Measurements from ENCODE around the gene PTPN6.
"Not testable (repeated sequence)": the region's sequence is repeated elsewhere in the genome, so short reads cannot be mapped to it uniquely, and the experiment has no call there.

Gene PTPN6

DNA sequence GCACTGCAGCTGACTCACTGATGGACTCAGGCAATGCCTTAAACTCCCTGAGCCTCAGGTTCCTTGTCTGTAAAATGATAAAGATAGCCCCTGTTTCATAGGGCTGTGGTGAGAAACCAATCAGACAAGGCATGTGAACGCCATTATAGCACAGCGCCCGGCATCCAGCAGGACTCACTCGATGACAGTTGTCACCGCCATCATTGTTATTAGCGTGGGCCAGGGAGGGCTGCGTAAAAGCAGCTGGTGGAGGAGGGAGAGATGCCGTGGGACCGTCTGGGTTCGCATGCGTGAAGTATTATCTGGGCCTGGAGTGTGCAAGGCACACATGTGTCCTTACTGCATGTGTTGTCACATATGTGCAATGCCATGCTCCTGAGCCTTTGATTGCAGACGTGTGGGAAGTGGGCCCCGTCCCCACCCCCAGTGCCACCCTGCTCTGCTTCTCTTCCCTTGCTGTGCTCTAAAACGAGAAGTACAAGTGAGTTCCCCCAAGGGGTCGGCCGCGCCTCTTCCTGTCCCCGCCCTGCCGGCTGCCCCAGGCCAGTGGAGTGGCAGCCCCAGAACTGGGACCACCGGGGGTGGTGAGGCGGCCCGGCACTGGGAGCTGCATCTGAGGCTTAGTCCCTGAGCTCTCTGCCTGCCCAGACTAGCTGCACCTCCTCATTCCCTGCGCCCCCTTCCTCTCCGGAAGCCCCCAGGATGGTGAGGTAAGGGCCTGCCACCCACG, at the start of gene PTPN6:
Gene PTPN6 (plus strand): TSS at position 546 of the 730 bp plus-strand sequence. CDS start 157 bp downstream, at position 703.
- DNase-seq (ENCODE audit: low spot score): peak; percentile 62

DNA sequence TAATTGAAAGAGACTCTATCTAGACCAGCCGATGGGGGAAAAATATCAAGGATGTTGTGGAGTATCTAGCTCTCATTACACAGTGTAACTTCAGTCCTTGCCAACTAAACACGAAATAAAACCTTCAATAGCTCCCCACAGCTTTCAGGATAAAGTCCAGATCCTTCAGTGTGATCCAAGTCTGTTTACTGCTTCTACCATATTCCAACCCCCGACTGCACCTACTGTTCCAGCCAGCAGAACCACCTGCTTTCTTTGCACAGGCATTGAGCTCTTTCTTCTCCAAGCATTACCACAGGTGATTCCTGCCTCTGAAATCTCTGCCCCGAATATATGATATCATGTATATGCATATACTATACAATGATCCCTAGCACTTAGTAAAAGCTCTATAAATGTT, 48.7 kb upstream of the PTPN6 start:
- no peak for DNase-seq (ENCODE audit: low spot score)

DNA sequence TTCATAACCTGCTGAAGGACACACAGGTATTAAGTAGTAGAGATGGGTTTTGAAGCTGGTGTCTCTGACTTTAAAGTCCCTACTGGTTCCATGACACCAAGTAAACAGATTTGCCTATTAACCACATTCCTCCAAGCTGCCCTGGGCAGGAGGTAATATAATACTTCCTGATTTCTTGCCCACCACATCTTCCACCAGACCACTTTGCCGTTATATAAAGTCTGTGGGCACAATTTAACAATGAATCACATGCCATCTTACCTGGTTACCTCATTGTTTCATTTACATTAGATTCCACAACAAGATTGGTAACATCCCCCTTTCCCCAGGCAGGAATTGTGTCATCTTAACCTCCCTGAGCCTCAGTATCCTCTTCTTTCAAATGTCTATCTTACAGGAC, 47.4 kb upstream of the PTPN6 start:
- no peak for DNase-seq (ENCODE audit: low spot score)

DNA sequence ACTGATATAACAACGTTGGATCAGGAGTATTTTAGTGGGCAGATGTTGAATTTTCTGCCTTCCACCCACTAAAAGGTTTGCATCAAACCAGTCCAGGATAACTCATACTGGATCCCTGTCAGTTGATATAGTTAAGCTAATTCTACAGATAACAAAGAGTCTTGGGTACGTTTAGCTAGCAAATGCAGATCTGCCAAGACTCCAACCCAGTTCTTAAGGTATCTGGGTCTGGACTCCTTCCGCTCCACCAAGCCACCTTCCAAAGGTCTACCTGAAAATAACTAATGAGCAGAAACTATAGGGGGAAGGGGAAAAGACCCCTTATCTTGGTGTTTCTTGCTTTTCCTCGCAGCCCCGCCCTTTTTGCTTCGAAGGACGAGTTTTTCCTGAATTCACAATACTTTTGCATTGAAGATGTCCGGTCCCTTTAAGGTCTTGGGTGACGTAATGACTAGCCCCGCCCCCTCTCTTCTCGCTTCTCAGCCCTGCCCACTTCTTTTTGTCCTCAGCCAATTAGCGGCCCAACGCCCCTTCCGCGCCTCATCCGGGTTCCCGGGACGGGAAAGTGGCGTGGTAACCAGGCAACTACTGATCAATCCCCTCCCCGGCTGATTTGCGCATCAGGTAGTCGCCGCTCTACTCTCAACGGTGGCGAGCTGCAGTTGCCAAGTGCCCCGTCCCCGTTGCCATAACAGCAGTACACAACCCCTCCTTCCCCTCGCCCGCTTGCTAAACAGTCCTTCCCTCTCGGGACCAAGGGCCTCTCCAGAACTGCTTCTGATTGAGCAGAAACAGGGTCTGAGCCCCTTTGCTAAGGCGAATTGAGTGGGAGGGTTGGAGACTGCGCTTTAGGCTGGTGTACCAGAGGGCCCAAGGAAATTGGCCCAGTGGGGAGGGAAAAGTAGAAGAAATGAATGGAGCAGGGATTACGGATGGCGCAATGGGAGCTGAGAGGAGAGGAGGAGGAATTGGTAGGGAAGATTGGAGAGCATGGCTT, 46.6 kb upstream of the PTPN6 start, which contains the start of gene LRRC23:
Gene LRRC23 (plus strand): TSS at position 543 of the 997 bp plus-strand sequence. CDS start 812 bp downstream, outside the sequence.
- peak; percentile 99 for DNase-seq (ENCODE audit: low spot score)

DNA sequence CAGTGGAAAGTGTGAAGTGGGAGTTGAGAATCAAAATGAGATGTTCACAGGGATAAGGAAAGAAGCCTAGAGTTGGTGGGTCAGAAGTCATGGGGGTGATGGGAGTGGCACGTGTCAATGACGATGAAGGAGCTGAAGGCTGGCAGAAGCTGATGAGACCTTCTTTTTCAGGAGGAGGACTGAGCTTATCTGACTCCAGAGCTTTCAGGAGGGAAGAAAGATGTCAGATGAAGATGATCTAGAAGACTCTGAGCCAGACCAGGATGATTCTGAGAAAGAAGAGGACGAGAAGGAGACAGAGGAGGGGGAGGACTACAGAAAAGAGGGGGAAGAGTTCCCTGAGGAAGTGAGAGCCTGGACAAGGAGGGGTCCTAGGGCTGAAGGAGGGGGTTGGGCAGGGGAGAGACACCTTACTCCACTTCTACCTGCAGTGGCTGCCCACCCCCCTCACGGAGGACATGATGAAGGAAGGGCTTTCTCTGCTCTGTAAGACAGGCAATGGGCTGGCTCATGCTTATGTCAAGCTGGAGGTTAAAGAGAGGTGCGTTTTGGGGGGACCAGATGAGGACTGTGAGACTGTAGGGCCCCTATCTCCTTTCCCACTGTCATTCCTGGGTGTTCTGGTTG, 45.6 kb upstream of the PTPN6 start:
- DNase-seq (ENCODE audit: low spot score): no peak

DNA sequence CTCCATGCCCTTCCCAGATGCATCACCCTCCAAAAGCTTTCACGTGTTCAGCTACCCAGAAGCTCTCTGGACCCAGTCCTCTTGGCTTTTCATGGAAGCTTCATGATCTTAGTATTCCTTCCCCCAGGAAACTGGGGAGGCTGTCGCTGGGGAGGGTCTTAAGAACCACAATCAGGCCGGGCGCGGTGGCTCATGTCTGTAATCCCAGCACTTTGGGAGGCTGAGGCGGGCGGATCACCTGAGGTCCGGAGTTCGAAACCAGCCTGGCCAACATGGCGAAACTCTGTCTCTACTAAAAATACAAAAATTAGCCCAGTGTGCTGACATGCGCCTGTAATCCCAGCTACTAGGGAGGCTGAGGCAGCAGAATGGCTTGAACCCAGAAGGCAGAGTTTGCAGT, 43.0 kb upstream of the PTPN6 start:
- not testable (repeated sequence) for DNase-seq (ENCODE audit: low spot score)

DNA sequence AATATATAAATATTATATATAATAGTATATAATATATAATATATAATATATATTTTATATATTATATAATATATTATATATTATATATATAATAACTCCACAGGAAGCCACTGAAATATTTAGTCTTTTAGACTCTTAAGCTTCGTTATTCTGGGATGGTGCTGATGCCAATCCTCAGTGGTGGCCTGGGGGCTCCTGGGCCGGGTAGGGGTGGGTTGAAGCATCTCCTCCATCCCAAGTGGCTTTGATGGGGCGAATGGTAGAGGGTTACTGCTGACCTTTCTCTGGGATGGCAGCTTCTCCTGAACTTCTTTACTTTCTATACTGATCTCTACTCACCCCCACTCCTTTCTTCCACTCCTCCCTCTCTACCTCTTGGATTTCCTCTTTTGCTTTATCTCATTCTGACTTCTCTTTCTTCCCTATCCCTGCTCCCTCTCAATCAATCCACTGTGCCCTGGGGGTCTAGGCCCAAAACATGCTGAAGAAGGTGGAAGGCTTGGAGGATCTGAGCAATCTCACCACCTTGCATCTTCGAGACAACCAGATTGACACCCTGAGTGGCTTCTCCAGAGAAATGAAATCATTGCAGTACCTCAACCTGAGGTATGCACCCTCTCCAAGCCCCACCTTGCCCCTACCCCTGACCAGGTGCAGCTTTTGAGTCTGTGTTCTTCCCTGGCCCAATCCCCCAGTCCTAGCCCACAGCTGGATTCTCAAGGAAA, 41.6 kb upstream of the PTPN6 start:
- no peak for DNase-seq (ENCODE audit: low spot score)

DNA sequence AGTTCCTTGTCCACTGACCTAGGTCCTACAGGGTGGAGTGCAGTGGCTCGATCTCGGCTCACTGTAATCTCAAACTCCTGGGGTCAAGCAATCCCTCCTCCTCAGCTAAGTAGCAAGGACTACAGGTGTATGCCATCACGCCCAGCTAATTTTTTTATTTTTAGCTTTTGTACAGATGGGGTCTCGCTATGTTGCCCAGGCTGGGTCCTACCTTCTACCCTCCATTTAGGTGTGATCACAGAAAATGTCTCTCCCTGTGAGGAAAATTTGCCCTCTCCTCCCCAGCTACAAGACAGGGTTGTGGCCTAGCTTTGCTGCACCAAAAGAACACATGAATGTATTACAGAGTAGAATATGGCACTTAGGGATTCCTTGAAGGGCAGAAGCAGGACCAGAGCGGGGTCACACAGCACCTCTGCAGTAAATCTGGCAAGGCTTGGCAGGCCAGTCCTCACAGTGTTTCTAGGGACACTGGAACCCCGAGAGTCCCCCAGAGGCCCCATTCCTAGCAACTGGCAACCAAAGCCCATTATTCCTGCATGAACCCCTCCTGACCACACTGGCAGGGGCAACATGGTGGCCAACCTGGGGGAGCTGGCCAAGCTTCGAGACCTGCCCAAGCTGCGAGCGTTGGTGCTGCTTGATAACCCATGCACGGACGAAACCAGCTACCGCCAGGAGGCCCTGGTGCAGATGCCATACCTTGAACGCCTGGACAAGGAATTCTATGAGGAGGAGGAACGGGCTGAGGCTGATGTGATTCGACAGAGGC, 38.8 kb upstream of the PTPN6 start:
- DNase-seq (ENCODE audit: low spot score): no peak

DNA sequence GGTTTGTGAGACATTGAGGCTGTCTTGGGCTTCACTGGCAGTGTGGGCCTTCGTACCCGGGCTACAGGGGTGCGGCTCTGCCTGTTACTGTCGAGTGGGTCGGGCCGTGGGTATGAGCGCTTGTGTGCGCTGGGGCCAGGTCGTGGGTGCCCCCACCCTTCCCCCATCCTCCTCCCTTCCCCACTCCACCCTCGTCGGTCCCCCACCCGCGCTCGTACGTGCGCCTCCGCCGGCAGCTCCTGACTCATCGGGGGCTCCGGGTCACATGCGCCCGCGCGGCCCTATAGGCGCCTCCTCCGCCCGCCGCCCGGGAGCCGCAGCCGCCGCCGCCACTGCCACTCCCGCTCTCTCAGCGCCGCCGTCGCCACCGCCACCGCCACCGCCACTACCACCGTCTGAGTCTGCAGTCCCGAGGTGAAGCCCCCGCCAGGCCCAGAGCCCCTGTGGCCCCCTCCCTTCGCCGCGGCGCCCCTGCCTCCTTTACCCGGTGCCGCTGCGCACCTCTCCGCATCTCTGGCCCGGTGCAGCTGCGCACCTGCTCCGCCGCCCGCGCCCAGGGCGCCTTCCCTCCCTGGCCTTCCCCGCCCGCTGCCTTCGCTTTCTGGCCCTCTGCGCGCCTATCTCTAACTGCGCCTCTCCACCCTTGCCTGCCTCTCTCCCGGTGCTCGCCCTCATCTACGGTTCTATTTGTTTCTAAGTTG, 36.8 kb upstream of the PTPN6 start, which contains the start of gene ENO2:
Gene ENO2 (plus strand): TSS at position 335 of the 701 bp plus-strand sequence. CDS start 1,253 bp downstream, outside the sequence.
- peak; percentile 90 for DNase-seq (ENCODE audit: low spot score)

DNA sequence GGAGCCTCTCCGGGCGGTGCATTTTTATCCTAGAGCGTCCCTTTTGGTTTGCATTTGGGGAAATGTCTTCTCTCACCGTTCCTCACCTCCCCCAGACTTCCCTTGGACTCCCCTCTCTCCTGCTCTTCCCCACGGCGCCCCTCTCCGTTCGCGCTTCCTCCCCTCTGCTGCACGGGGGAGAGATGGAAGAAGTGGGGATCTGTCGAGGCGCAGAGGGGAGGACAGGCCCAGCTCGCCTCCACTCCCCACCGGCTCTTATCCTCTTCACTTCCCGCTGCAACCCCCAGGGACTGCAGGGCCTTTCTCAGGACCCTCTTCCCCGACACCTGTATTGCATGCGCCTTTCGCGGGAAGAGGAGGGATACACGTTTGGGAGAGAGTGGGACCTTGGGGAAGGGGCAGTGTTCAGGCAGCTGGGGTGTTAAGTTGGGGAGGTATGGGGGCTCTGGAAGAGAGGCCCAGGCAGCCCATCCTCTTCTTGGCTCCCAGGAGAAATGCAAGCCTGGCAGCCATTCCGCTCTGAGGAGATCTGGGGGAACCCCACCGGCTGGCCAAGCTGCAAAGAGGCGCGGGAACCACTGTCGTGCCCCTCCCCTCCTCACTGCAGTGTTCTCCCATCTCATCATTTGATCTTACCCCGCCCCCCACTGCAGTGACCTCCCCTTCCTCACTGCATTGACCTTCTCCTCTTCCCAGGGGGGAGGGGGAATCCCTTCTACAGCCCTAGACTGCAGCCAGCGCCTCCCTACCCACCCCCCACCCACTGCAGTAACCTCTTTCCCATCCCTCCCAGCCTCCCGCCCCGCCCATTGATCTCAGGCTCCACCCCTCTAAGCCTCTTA, 36.0 kb upstream of the PTPN6 start:
- no peak for DNase-seq (ENCODE audit: low spot score)

DNA sequence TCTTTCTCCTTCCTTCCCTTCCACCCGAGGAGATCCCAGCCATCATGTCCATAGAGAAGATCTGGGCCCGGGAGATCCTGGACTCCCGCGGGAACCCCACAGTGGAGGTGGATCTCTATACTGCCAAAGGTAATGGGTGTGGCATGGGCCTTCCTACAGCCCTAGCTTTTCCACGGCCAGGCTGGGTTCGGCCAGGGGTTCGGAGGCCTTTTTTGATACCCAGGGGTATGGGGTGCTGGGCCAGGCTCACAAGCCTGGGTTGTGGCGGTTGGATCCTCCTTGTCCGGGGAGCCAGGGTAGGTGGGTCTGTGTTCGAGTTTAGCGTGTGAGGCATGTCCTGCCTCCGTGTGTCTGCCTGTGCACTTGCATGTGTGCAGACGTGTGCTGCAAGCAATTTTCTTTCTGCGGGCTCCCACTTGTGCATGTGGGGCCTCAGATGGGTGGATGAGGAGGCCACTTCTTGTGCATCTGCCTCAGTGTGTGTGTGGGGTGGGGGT, 35.3 kb upstream of the PTPN6 start:
- no peak for DNase-seq (ENCODE audit: low spot score)

DNA sequence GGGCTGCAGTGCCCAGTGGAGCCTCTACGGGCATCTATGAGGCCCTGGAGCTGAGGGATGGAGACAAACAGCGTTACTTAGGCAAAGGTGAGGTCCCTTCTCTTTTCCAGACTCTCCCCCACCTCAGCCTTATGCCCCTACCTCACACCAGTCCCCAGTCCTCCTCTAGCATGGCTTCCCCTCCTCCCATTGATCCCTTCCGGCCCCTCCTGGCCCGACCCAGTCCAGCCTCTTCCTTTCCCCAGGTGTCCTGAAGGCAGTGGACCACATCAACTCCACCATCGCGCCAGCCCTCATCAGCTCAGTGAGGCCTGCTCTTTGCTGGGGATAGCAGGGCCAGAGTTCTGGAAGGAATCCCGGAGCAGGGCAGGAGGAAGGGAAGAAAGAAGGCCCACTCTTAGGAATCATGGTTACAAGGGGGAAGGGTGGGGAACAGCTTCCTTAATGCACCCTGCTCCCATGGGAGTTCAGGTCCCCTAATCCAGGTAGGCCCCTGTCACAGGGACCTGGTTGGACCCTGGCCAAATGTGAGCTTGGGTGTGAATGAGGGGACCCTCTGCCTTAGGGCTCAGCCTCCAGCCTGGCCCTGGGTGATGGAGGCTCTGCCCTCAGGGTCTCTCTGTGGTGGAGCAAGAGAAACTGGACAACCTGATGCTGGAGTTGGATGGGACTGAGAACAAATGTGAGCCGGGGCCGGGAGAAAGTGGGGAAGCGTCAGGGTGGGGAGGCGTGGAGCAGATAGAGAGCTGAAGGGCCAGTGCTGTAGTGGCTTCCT, 34.5 kb upstream of the PTPN6 start:
- no peak for DNase-seq (ENCODE audit: low spot score)

DNA sequence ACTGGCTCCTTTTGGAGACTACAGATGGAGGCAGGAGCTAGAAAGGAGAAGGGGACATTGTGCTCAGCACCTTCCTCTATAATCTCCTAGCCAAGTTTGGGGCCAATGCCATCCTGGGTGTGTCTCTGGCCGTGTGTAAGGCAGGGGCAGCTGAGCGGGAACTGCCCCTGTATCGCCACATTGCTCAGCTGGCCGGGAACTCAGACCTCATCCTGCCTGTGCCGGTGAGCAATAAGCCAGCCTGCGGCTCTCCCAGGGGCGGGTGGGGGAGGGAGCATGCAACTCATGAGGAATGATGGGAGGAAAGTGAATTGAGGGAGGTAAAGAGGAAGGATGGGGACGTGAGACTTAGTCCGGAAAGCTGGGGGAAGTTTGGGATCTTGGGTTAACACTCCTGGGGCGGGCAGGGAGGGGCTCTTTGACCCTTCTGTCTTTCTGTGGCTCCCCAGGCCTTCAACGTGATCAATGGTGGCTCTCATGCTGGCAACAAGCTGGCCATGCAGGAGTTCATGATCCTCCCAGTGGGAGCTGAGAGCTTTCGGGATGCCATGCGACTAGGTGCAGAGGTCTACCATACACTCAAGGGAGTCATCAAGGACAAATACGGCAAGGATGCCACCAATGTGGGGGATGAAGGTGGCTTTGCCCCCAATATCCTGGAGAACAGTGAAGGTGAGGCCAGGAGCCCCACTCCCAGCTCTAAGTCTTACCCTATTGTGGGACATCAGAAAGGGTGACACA, 33.5 kb upstream of the PTPN6 start:
- no peak for DNase-seq (ENCODE audit: low spot score)

DNA sequence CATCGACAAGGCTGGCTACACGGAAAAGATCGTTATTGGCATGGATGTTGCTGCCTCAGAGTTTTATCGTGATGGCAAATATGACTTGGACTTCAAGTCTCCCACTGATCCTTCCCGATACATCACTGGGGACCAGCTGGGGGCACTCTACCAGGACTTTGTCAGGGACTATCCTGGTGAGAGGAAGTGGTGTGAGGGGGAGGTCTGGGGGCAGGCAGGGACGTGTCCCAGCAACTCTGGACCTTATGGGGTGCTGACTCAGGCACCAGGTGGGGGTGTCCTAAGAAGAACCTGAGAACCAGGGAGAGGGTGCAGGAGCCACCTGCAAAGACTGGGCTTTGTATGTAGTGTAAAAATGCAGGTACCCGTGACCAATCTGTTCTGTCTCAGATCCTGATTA, 31.6 kb upstream of the PTPN6 start:
- no peak for DNase-seq (ENCODE audit: low spot score)

DNA sequence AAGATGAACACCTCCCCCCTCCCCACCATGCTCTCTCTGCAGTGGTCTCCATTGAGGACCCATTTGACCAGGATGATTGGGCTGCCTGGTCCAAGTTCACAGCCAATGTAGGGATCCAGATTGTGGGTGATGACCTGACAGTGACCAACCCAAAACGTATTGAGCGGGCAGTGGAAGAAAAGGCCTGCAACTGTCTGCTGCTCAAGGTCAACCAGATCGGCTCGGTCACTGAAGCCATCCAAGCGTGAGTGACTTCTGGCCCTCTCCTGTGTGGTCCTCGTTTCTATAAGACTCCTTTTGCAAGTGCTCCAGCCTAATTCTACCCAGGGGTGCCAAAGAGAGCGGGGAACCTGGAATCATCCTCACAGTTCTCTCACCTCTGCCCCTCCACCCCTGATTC, 29.6 kb upstream of the PTPN6 start:
- DNase-seq (ENCODE audit: low spot score): no peak

DNA sequence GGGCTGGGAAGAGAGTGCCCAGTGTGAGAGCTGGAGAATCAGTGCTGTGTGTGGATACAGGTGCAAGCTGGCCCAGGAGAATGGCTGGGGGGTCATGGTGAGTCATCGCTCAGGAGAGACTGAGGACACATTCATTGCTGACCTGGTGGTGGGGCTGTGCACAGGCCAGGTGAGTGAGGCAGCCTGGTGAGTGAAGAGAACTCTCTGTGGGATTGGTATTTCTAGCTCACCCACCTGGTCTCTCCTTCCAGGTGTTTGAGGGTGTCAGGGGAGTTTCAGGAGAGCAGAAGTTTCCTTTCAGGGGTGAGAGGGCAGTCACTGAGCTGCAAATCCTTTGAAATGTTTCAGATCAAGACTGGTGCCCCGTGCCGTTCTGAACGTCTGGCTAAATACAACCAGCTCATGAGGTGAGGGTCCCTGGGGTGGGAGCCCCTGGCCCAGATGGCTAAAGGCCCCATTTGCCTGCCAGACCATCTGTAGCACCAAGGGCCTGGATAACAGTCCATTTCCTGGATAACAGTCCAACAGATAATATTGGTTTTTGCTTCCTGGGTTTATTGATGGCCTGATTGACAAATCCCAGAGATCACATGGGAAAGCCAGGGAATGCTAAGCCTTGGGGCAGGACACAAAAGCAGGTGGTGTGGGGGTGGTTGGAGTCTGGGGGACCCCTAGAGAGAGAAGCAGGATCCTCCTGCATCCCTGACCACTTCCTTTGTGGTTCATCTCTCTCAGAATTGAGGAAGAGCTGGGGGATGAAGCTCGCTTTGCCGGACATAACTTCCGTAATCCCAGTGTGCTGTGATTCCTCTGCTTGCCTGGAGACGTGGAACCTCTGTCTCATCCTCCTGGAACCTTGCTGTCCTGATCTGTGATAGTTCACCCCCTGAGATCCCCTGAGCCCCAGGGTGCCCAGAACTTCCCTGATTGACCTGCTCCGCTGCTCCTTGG, 28.9 kb upstream of the PTPN6 start:
- DNase-seq (ENCODE audit: low spot score): no peak
